OCI-LY1 (cell line): ENCODE data around the gene MAP3K4.

Source experiments
- EZH2 ChIP-seq: fragments of 200-600 bp; sonication (generic), shearing (Covaris generic); IDR thresholded peaks from 2 replicates; pipeline ENCODE4 v1.8.0; 2017; ENCODE audit warnings: borderline replicate concordance, mixed run types, mild to moderate bottlenecking, antibody characterized with exemption, low read length, moderate library complexity, mixed read lengths
- TF ChIP-seq, protein P1 (sequence below): fragments of 200-600 bp; sonication (generic), shearing (Covaris generic); IDR thresholded peaks from 2 replicates; pipeline ENCODE4 v1.5.1; 2017; ENCODE audit warnings: mild to moderate bottlenecking, antibody characterized with exemption, low read length, moderate library complexity, mixed read lengths

- TF ChIP-seq, protein P1, sequence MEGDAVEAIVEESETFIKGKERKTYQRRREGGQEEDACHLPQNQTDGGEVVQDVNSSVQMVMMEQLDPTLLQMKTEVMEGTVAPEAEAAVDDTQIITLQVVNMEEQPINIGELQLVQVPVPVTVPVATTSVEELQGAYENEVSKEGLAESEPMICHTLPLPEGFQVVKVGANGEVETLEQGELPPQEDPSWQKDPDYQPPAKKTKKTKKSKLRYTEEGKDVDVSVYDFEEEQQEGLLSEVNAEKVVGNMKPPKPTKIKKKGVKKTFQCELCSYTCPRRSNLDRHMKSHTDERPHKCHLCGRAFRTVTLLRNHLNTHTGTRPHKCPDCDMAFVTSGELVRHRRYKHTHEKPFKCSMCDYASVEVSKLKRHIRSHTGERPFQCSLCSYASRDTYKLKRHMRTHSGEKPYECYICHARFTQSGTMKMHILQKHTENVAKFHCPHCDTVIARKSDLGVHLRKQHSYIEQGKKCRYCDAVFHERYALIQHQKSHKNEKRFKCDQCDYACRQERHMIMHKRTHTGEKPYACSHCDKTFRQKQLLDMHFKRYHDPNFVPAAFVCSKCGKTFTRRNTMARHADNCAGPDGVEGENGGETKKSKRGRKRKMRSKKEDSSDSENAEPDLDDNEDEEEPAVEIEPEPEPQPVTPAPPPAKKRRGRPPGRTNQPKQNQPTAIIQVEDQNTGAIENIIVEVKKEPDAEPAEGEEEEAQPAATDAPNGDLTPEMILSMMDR: no peak
- TF ChIP-seq EZH2: no peak
Observed at GRCh38 chr6:161164182-161164625, 172.6 kb downstream of the MAP3K4 start.
